ENCODE data around the gene FASN. TPM values are rescaled to one million over a fixed set of nuclear protein-coding genes. Genes with fewer than 3 reads are reported as not detected.

The FASN gene
- total RNA-seq, 1 experiment from 2014 or later = 151 TPM

DNA sequence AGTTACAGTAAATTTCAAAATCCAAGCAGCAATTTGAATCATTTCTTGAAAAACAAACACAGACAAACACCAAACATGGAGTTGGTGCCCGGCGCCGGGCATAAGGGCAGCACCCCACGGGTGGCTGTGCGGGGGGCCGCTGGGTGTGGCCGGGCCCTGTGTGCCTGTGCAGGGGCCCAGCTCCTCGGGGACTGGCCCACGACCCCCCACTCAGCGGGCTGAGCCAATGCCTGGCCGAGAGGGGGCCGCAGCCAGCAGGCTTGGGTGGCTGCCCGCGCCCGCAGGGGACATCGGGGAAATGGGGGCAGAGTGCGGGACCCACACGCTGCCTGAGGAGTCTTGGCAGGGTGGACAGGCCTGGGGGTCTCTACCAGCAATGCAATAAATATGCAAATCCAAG, 19.6 kb downstream of the FASN start:
- no peak for DNase-seq (ENCODE audit: low read depth)

DNA sequence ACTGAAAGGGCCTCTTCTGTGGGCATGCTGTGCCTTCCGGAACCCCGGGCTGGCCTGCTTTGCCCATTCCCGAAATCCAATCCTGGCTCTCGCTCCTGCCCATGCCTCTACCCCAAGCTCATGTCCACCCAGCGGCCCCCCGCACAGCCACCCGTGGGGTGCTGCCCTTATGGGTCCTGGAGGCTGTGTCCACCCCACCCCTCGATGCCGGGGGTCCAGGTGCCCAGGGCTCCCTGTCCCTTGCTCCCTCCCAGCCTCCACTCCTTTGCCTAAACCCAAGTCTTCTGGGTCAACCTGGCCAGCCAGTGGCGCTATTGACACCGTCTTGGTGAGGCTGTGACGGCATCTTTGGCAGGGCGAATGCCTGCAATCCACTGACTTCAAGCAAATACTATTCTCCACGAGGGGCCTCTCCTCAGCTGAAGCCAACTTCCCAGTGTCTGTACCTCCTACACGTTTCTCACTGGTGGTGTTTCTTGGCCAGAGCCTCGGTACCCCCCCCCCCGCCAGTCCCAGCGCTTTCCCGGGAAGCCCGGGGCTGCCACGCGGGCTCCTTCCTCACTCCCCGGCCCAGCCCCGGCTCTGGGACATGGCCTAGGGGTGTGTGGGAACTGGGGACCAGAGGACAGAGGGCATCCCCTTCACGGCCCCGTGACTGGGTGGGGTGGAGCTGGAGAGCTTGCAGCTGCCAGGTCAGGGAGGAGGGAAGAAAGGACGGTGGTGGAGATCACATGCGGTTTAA, 20.2 kb downstream of the FASN start:
- no peak for DNase-seq (ENCODE audit: low read depth)

GRCh38 chr17:82076785-82077591, 21.0 kb downstream of the FASN start:
- DNase-seq (ENCODE audit: low read depth) = no peak

DNA sequence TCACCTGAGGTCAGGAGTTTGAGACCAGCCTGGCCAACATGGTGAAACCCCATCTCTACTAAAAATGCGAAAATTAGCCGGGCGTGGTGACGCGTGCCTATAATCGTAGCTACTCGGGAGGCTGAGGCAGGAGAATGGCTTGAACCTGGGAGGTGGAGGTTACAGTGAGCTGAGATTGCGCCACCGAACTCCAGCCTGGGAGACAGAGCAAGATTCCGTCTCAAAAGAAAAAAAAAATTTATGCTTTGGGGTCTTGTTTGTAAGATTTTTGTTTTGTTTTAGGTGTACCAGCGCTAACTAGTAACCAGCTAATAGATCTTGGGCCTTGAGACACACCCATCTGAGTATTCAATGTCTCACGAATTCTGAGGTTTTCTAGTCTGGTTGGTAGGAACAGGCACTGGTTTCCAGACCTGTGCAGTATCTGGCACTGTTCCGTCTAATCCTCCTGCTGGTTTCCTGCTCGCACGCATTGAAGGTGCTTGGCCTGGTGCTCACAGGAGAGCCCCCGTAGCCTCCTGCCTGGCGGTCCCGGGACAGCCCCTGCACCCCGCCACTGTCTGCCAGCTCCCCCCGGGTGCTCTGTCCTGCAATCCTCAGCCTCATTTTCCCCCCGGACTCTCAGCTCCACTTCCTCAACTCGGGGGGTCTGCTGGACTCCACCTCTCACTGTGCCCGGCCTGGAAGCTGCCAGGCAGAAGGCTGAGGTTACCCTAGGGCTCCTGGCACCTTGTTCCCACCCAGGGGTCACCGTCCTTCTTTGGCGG, 21.8 kb downstream of the FASN start:
- DNase-seq (ENCODE audit: low read depth) = no peak

DNA sequence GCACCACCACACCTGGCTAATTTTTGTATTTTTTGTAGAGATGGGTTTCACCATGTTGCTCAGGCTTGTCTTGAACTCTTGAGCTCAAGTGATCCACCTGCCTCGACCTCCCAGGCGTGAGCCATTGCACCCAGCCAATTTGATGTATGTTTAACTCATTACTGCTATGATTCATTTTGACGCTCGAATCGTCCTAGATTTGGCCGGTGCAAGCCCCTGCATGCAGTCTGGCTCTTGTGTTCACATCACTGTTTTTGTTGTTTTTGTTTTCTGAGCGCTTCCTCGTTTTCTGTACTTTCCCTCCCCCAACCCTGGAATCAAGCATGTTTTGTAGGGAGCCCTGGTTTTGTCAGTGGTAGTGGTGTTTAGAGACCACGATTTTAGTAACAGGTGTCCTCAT, 24.6 kb downstream of the FASN start:
- DNase-seq (ENCODE audit: low read depth) = no peak

DNA sequence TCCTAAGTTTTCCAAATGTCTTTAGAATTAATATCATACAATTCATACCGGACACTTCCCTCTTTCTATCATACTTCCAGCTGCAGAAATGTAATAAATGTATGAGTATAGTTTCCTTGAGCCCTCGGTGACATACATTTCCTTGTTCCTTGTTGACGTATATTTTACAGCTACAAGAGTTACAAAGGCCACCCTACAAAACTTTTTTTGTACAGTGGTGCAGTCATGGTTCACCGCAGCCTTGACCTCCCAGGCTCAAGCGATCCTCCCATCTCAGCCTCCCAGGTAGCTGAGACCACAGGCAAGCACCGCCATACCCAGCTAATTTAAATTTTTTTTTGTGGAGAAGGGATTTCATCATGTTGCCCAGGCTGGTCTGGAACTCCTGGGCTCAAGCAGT, 25.2 kb downstream of the FASN start:
- no peak for DNase-seq (ENCODE audit: low read depth)

DNA sequence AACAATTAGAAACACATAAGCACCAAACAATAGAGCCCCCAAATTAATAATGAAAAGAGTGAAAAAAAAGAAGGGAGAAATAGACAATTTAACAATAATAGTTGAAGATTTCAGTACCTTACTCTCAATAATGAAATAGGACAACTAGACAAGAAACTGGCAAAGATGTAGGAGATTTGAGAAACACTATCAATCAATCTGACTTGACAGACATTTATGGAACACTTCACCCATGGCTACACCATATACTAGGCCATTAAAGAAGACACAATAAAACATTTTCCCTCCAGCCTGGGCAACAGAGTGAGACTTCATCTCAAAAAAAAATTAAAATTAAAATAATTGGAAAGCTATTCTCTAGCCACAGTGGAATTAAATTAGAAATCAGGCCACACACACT, 27.4 kb downstream of the FASN start:
- DNase-seq (ENCODE audit: low read depth) = no peak

DNA sequence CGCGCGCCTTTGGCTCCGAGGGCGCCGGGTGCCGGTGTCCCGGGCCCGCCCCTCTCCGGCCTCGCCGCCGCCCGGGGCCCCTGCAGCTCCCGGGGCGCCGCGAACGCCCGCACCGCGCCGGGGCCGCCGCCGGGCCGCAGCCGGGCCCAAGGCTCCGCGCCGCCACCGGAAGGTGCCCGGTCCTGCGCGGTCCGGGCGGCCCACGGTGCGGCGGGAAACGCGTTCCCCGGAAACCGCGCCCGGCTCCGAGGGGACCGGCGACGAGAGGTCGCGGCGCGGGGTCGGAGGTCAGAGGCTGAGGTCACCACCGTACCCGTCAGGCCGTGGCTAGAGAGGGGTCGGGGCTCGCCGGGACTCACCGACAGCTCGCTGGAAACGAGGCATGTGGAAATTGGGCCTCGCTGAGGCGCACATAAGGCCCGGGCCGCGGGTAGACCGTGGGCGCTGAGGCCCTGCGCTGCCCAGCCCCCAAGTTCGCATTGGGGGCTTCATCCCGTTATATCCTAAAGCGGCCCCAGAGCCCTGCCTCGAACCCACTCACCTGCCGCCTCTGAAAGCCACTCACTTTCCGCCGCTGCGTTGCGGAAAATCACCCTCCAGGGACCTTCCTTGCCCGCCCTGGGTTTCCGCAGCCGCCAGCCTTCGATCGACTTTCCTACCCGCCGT, 32.3 kb downstream of the FASN start, which contains the start of gene DUS1L:
Gene DUS1L, minus strand, starts transcription at position 167 of the 666 bp plus-strand sequence. CDS start 745 bp downstream, outside the sequence.
- no peak for DNase-seq (ENCODE audit: low read depth)

DNA sequence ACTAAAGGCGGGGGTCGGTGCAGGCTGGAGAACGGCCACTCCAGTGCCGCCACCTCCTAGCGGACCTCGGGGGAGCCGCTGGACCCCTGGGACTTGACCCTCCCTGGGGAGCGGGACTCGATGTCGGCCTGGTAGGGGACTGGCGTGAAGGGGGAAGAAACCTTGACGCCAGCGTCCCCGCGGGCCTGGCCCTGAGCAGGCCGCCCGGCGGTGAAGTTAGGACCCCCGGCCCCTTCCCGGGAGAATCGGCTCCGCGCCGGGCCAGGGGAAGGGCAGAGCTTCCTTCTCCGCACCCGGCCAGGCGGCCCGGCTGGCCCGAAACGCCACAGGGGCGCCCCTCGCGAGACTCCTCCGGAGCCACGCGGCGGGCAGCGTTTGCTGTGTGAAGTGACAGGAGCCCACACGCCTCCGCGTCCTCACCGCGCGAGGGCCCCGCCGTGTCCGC, 32.8 kb downstream of the FASN start:
- no peak for DNase-seq (ENCODE audit: low read depth)

- DNase-seq (ENCODE audit: low read depth) = no peak
Measured at GRCh38 chr17:82064433-82065192, 33.4 kb downstream of the FASN start.

GRCh38 chr17:82063424-82064415, 34.3 kb downstream of the FASN start:
- no peak for DNase-seq (ENCODE audit: low read depth)

GRCh38 chr17:82062984-82063368, 35.1 kb downstream of the FASN start:
- no peak for DNase-seq (ENCODE audit: low read depth)

- no peak for DNase-seq (ENCODE audit: low read depth)
Measured at GRCh38 chr17:82062076-82062983, 35.7 kb downstream of the FASN start.

DNA sequence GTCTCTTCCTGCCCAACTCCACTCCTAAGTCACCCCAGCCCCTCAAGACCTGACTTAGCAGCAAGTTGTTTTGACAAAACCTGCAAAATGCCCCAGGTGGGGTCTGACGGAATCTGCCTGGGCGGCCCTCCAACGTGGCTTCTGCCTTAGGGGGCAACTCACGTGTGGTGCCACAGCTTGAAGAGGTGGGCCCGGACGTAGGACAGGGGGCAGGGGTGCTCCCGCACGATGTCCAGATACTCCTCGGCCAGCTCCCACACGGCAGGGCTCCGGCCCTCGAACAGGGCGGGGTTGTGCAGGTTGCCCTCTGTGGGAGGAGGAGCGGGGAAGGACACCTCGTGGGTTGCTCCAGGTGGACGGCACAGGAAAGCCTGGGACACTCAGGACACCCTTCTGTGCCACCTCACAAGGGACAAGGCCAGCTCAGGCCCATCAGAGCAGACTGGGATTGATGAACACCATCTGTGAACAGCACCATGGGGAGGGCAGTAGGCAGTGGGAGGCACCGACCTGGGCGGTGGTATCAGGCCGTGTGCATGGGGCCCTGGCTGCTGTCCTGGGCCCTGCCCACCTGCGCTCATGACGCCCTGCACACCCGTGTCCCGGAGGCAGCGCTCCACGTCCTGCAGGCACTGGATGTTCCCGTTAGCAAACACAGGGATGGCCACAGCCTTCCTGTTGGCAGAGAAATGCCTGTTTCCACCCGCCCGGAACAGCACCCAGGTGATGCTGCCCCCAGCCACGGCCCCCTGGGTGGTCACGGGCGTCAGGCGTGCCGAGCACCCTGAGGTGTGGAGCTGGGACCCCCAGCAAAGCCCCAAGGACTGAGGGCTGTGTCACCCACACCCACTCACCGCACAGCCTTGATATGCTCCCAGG, 36.8 kb downstream of the FASN start:
- no peak for DNase-seq (ENCODE audit: low read depth)

GRCh38 chr17:82060614-82061013, 37.4 kb downstream of the FASN start:
- DNase-seq (ENCODE audit: low read depth) = no peak

DNA sequence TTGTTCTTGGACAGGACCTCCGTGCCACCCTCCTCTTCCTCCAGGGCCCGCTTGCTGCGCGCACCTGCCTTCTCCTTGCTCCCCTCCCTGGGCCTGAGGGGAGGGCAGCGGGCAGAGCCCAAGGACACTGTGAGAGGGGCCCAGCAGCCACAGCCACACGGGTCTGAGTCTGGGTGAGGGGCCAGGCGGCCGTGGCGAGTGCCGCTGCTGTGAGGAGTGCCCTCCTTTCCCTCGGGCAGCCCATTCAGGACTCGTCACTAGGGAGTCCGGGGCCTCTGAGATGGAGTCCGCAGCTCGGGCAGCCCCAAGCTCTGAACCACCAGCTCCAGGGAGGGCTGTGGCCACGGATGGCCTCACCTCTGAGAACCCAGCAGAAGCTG, 38.0 kb downstream of the FASN start:
- no peak for DNase-seq (ENCODE audit: low read depth)

DNA sequence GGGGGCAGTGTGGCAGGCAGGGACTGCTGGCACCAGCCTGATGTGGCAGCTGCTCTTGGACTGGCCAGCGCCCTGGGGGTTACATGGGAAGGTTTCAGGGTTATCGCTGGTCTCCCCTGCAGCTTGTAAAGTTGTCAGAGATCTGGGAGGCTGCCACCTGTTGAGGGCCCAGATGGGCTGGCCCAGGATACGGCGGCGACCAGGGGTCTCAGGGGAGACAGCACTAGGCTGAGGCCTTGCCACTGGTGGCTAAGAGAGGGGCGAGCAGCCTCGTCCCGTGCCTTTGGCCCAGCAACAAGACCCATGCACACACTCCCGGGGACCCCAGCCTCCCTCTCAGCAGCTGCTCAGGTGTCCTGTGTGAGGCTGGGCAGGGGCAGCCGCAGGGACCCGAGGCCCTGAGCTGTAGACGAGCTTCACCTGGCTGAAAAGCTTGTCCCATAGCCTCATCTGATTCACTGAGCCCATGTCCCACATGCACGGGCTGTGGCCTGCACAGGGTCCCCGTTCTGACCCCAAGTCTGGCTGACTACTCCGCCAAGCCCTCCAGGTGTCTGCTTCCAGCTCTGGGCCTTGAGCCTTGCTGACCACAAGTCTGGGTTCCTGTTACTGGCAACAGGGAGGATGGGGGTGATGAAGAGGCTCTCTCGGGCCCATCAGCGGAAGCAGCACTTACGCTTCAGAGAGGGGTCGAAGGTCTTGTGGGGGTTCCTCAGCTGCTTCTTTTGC, 38.6 kb downstream of the FASN start:
- no peak for DNase-seq (ENCODE audit: low read depth)

All from HT1080 (cell line).